GM06990 (cell line): ENCODE data around the gene GRID1.

Source experiments
- DNase-seq: peaks from one replicate; pipeline ENCODE4 v3.0.0-alpha.2; 2011; ENCODE audit not compliant: insufficient read length; ENCODE audit errors: extremely low read depth
- H3K27me3 ChIP-seq: replicated peaks from 2 replicates; pipeline ENCODE4 v1.6.0; 2011; ENCODE audit warnings: low read length; ENCODE audit not compliant: control insufficient read depth, insufficient read depth
- H3K36me3 ChIP-seq: 2 replicates; pipeline ENCODE4 v1.5.1; 2011; ENCODE audit warnings: low read length; ENCODE audit not compliant: control insufficient read depth, insufficient read depth
- H3K4me3 ChIP-seq: replicated peaks from 2 replicates; pipeline ENCODE4 v1.5.1; 2011; ENCODE audit warnings: low read depth, mild to moderate bottlenecking, control low read depth, low read length
- TF ChIP-seq, protein P1 (sequence below): IDR thresholded peaks from 2 replicates; pipeline ENCODE4 v1.5.1; 2011; ENCODE audit warnings: low read length, control low read depth, mild to moderate bottlenecking, inconsistent platforms; ENCODE audit not compliant: insufficient read depth, poor library complexity, severe bottlenecking

The GRID1 gene

DNA sequence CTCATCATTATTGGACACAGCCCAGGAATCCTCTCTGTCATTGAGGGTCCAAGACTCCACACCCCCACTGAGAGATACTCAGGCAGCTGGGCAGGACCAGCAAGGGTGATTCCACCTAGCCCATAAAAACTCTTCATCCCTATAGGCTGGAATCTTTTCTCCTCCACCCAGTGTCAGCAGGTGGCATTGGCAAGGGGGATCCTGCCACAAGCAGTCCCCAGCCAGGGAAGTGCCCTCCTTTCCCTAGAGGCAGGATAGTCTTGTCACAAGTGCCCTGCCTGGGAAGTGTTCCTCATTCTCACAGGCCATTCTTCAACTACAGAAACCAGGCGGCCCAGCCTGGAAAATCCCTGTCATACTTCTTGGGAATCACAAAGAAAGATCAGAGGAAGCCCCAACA, 533.6 kb downstream of the GRID1 start:
- TF ChIP-seq, protein P1, sequence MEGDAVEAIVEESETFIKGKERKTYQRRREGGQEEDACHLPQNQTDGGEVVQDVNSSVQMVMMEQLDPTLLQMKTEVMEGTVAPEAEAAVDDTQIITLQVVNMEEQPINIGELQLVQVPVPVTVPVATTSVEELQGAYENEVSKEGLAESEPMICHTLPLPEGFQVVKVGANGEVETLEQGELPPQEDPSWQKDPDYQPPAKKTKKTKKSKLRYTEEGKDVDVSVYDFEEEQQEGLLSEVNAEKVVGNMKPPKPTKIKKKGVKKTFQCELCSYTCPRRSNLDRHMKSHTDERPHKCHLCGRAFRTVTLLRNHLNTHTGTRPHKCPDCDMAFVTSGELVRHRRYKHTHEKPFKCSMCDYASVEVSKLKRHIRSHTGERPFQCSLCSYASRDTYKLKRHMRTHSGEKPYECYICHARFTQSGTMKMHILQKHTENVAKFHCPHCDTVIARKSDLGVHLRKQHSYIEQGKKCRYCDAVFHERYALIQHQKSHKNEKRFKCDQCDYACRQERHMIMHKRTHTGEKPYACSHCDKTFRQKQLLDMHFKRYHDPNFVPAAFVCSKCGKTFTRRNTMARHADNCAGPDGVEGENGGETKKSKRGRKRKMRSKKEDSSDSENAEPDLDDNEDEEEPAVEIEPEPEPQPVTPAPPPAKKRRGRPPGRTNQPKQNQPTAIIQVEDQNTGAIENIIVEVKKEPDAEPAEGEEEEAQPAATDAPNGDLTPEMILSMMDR, result no peak
- no peaks in the 10 kb centered on the region for H3K27me3 ChIP-seq
- DNase-seq, result no peak
- H3K4me3 ChIP-seq, result no peak overlapping the region
- H3K36me3 ChIP-seq, result no peaks in the 10 kb centered on the region

DNA sequence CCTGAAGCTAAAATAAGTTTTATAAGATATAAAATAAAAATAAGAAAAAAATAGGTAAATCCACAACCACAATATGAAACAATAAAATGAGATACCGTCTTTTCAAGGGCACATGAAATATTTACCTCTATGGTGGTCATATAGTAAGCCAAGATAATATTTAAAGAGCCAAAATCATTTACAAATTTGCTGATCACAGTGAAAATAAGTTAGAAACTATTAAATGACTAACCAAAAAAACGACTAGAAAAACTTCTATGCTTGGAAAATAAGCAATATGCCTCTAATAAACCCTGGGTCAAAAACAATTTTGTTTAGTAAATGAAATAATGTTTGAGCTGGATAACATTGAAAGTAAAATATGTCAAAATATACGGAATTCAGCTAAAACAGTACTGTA, 535.2 kb downstream of the GRID1 start:
- Histone ChIP-seq H3K36me3 (no peaks in the 10 kb centered on the region), H3K27me3 (no peaks in the 10 kb centered on the region), H3K4me3 (no peak overlapping the region)
- no peak for DNase-seq
- TF ChIP-seq, protein P1, result no peak

DNA sequence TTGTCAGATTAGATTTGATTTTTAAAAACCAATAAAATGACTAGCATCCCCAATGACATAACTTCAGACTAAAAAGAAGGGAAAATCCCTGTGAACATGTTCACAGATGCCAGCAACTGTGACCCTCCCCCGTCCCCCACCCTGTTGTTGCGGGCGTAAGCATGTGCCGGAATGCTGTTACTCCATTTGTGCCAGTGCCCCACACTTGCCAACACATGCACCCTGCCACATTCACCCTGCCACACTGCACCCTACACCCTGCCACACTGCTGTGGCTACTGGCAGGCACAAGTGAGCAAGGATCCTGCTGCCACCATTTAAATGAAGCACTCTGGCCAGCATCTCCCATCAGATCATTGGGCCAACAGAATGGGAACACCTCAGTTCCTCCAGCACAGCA, 540.2 kb downstream of the GRID1 start:
- Histone ChIP-seq H3K36me3 (no peaks in the 10 kb centered on the region), H3K4me3 (no peak overlapping the region), H3K27me3 (no peaks in the 10 kb centered on the region)
- TF ChIP-seq, protein P1, result no peak
- no peak for DNase-seq

DNA sequence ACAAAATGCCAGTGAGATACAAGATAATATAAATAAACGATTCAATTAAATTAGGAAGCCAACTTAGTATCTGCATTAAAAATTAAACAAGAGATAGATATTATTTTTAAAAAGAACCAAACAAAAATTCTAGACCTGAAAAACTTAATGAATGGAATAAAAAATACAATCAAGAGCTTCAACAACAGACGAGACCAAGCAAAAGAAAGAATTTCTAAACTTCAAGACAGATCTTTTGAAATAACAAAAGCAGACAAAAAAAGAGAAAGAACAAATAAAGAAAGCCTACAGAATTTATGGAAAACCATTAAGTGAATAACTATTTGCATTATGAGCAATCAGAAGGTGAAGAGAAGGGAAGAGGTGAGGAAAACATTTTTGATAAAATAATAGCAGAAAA, 555.2 kb downstream of the GRID1 start:
- TF ChIP-seq, protein P1, result no peak
- H3K27me3 ChIP-seq, result no peaks in the 10 kb centered on the region
- H3K4me3 ChIP-seq, result no peak overlapping the region
- H3K36me3 ChIP-seq, result no peaks in the 10 kb centered on the region
- no peak for DNase-seq

DNA sequence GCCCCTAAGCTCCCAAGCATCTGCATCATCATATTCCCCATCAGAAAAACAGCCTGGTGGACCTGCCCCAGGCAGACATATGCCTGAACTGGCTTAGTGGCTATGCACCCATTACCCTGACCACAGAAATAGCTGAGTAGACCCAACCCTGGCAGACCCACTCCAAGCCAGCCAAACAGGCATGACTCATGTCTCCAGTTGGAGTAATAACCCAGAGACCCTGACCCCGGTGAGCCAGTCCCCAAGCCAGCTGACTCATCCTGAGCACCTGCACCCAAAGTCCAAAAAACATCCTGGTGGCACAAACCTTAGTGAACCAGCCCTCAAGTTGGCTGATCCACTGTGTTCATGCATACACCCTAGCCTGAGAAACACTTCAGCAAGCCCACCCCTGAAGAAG, 555.9 kb downstream of the GRID1 start:
- Histone ChIP-seq H3K27me3 (no peaks in the 10 kb centered on the region), H3K36me3 (no peaks in the 10 kb centered on the region), H3K4me3 (no peak overlapping the region)
- DNase-seq, result no peak
- TF ChIP-seq, protein P1, result no peak

DNA sequence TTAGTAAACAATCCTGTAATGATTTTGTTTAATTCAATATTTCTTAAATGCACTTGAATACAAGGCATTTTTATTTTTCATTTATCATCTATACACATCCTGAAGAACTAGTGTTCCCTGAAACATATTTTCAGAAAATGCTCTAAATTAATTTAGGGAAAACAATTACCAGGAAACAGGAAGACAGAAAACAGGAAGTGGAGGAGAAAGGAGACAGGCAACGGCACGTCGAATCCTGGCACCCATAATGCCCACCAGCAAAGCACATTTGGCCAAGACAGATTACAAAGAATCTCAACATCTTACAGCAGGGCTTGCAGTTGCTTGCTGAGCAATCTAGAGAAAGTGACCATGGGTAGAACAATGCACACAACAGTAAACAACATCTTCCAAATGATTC, 571.1 kb downstream of the GRID1 start:
- H3K27me3 ChIP-seq, result no peaks in the 10 kb centered on the region
- no peaks in the 10 kb centered on the region for H3K36me3 ChIP-seq
- TF ChIP-seq, protein P1, result no peak
- no peak overlapping the region for H3K4me3 ChIP-seq
- DNase-seq, result no peak
